K562 (cell line): Measurements from ENCODE around the gene LHX5. TPM values are rescaled to one million over a fixed set of nuclear protein-coding genes. Genes with fewer than 3 reads are reported as not detected.

Source experiments
- C11orf30 ChIP-seq: fragments of 450-650 bp; IDR thresholded peaks from 2 replicates; pipeline ENCODE4 v1.6.1; 2016; ENCODE audit warnings: low read depth, mild to moderate bottlenecking
- CREB1 ChIP-seq, 2 experiments: sonication (generic) in 1 of 2; formaldehyde crosslinking in 1 of 2; IDR thresholded peaks; 2 replicates each; pipeline versions ENCODE4 v1.6.1 to v1.8.0; 2012 to 2022; ENCODE audit warnings: inconsistent platforms in 1 of 2, mild to moderate bottlenecking in 1 of 2, missing genetic modification reagents in 1 of 2, moderate library complexity in 1 of 2
- EP300 ChIP-seq: IDR thresholded peaks from 2 replicates; pipeline ENCODE4 v1.6.1; 2012; ENCODE audit warnings: low read length, improper control_type of control experiment
- HDAC8 ChIP-seq: fragments of 450-650 bp; IDR thresholded peaks from 2 replicates; pipeline ENCODE4 v1.6.1; 2016; ENCODE audit warnings: mild to moderate bottlenecking, missing genetic modification characterization, moderate library complexity, missing compliant biosample characterization
- RBM17 ChIP-seq: fragments of 200-400 bp; formaldehyde crosslinking; IDR thresholded peaks from 2 replicates; pipeline ENCODE4 v1.6.1; 2017; ENCODE audit warnings: low read depth, mild to moderate bottlenecking, low read length, borderline replicate concordance
- RBM34 ChIP-seq: fragments of 200-400 bp; formaldehyde crosslinking; IDR thresholded peaks from 2 replicates; pipeline ENCODE4 v1.6.1; 2018; ENCODE audit warnings: low read length, borderline replicate concordance; ENCODE audit not compliant: insufficient read depth
- polyA plus RNA-seq, 8 experiments: library from polyadenylated mRNA; depleted of rRNA in 4 of 8; stranded (reverse) in 5 of 8; unstranded in 3 of 8; fragments of >200 nt; fragmentation: Nextera tagmentation in 2 of 8; fragmentation: Illumina TruSeq in 1 of 8; extraction: Ambion mirVana in 2 of 8; extraction: Trizol in 1 of 8; gene quantifications; 2 replicates each; pipeline versions ENCODE4 v1.2.1 to v1.2.3, GENCODE V29; 2011 to 2014; ENCODE audit warnings: inconsistent platforms in 1 of 8, missing spikeins in 1 of 8
- total RNA-seq, 7 experiments: library from RNA; depleted of rRNA in 6 of 7; stranded (reverse); fragments of >200 nt in 6 of 7; fragmentation: Illumina TruSeq in 2 of 7; extraction: Trizol in 2 of 7; gene quantifications; 2 replicates each; pipeline versions ENCODE4 v1.2.1 to v1.2.3, GENCODE V29; 2011 to 2021; ENCODE audit warnings: low replicate concordance in 1 of 7
- TF ChIP-seq, protein P1 (sequence below): fragments of 450-650 bp; IDR thresholded peaks from 2 replicates; pipeline ENCODE4 v1.6.1; 2016; ENCODE audit warnings: low read depth
- TF ChIP-seq, protein P2 (sequence below): fragments of 250-450 bp; sonication (Bioruptor Pico); IDR thresholded peaks from 2 replicates; pipeline ENCODE4 v1.5.0; 2020; ENCODE audit warnings: mild to moderate bottlenecking

The LHX5 gene
- total and polyA plus RNA-seq, 9 of the 15 experiments (the other 6 are each of a cell fraction or from before 2014, with no cell fraction given): 0.04 to 0.17 (median 0.05) TPM; not detected in 6

DNA sequence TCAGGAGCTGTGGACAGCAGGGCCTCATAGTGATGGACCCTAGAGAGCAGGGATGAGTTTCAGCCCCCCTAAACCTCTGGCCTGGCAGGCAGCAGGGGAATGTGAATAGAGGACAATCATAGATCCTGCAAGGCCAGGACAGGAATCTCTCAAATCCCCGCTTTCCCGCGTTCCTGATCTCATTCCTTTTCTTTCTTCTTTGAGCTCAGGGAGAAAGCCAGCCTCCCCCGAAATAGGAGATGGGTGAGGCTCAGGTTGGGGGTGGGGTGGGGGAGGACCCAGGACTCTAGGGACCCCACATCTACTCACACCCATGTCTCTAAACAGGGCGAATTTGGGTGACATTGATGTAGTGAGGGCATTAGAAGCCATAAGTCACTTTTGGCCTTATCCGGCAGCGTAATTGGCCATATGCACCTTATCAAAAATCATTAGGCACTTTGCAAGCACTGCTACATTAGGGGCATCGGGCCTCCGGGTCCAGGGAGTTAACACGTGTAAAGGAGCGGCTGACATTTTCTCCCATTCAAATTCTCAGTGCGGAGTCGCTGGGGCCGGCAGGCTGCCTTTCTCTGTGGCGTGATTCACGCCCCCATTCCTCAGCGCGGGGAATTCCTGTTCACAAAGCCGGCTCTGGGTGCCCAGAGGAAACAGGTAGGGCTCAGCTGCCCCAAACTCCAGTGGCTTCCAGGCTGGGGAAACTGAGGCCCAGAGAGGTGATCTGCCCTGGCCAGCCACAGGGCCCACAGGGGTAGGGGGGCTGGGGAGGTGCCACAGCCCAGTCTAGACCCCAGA lies 1.5 kb downstream of the LHX5 start (continued):
- TF ChIP-seq, protein P1, sequence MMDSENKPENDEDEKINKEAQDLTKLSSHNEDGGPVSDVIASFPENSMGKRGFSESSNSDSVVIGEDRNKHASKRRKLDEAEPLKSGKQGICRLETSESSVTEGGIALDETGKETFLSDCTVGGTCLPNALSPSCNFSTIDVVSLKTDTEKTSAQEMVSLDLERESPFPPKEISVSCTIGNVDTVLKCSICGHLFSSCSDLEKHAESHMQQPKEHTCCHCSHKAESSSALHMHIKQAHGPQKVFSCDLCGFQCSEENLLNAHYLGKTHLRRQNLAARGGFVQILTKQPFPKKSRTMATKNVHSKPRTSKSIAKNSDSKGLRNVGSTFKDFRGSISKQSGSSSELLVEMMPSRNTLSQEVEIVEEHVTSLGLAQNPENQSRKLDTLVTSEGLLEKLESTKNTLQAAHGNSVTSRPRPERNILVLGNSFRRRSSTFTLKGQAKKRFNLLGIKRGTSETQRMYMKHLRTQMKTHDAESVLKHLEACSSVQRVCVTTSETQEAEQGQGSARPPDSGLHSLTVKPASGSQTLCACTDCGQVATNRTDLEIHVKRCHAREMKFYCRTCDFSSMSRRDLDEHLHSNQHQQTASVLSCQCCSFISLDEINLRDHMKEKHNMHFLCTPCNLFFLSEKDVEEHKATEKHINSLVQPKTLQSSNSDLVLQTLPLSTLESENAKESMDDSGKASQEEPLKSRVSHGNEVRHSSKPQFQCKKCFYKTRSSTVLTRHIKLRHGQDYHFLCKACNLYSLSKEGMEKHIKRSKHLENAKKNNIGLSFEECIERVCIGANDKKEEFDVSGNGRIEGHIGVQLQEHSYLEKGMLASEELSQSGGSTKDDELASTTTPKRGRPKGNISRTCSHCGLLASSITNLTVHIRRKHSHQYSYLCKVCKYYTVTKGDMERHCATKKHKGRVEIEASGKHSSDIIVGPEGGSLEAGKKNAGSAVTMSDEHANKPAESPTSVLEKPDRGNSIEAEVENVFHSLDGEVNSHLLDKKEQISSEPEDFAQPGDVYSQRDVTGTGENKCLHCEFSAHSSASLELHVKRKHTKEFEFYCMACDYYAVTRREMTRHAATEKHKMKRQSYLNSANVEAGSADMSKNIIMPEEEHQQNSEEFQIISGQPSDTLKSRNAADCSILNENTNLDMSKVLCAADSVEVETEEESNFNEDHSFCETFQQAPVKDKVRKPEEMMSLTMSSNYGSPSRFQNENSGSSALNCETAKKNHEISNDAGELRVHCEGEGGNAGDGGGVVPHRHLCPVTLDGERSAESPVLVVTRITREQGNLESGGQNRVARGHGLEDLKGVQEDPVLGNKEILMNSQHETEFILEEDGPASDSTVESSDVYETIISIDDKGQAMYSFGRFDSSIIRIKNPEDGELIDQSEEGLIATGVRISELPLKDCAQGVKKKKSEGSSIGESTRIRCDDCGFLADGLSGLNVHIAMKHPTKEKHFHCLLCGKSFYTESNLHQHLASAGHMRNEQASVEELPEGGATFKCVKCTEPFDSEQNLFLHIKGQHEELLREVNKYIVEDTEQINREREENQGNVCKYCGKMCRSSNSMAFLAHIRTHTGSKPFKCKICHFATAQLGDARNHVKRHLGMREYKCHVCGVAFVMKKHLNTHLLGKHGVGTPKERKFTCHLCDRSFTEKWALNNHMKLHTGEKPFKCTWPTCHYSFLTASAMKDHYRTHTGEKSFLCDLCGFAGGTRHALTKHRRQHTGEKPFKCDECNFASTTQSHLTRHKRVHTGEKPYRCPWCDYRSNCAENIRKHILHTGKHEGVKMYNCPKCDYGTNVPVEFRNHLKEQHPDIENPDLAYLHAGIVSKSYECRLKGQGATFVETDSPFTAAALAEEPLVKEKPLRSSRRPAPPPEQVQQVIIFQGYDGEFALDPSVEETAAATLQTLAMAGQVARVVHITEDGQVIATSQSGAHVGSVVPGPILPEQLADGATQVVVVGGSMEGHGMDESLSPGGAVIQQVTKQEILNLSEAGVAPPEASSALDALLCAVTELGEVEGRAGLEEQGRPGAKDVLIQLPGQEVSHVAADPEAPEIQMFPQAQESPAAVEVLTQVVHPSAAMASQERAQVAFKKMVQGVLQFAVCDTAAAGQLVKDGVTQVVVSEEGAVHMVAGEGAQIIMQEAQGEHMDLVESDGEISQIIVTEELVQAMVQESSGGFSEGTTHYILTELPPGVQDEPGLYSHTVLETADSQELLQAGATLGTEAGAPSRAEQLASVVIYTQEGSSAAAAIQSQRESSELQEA: no peak
- no peak for TF ChIP-seq HDAC8 (tag)
- TF ChIP-seq EP300: no peak
- no peak for TF ChIP-seq CREB1 (IDR thresholded peaks at IDR 0.05)
- no peak for TF ChIP-seq CREB1 (CRISPR knock-in tag; IDR thresholded peaks at IDR 0.05)
- TF ChIP-seq RBM17: no peak
- no peak for TF ChIP-seq C11orf30
- no peak for TF ChIP-seq RBM34
- TF ChIP-seq, protein P2, sequence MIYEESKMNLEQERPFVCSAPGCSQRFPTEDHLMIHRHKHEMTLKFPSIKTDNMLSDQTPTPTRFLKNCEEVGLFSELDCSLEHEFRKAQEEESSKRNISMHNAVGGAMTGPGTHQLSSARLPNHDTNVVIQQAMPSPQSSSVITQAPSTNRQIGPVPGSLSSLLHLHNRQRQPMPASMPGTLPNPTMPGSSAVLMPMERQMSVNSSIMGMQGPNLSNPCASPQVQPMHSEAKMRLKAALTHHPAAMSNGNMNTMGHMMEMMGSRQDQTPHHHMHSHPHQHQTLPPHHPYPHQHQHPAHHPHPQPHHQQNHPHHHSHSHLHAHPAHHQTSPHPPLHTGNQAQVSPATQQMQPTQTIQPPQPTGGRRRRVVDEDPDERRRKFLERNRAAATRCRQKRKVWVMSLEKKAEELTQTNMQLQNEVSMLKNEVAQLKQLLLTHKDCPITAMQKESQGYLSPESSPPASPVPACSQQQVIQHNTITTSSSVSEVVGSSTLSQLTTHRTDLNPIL (CRISPR knock-in tag): no peak
